B cell (primary cell): Measurements from ENCODE around the gene C1orf105. TPM values are rescaled to one million over a fixed set of nuclear protein-coding genes. Genes with fewer than 3 reads are reported as not detected.

Source experiments
- ATAC-seq: fragments of 200-7000 bp; cut with Tn5 transposase; one replicate; pipeline ENCODE4 v1.10.0; 2021; ENCODE audit warnings: low read depth, mild to moderate bottlenecking, moderate number of reproducible peaks, moderate library complexity
- CTCF ChIA-PET: fragments of 350-600 bp; sonication (Branson Sonifier 250); formaldehyde crosslinking; loops from one replicate; lab custom pipeline; 2021; ENCODE audit warnings: antibody characterized with exemption, inconsistent platforms; lab: Charles Lee
- POLR2A ChIA-PET: fragments of 350-600 bp; sonication (Branson Sonifier 250); formaldehyde crosslinking; loops from one replicate; lab custom pipeline; 2021; ENCODE audit warnings: antibody characterized with exemption; lab: Charles Lee
- DNase-seq: peaks from one replicate; pipeline ENCODE4 v3.0.0; 2013
- H2AFZ ChIP-seq: 2 replicates; pipeline ENCODE4 v1.6.1; 2012; ENCODE audit warnings: mild to moderate bottlenecking, low read depth, low read length; ENCODE audit not compliant: insufficient read depth, poor library complexity, severe bottlenecking
- H3K27ac ChIP-seq, 2 donors: 1 replicate in 1 of 2; 2 replicates in 1 of 2; pipeline ENCODE4 v1.5.1; 2012 to 2013; ENCODE audit warnings: low read length in 2 of 2, mild to moderate bottlenecking in 2 of 2, moderate library complexity in 1 of 2
- H3K27me3 ChIP-seq, 4 experiments: fragments of 200-600 bp in 1 of 4; sonication (generic) in 1 of 4; replicated peaks in 1 of 4; 1 replicate in 2 of 4; 2 replicates in 2 of 4; pipeline versions ENCODE4 v1.6.1 to v1.7.0; 2013 to 2016; ENCODE audit warnings: low read length in 3 of 4, mild to moderate bottlenecking in 2 of 4, mixed read lengths in 1 of 4, moderate library complexity in 1 of 4; ENCODE audit not compliant: insufficient read depth in 4 of 4, control insufficient read depth in 3 of 4; ENCODE audit errors: control extremely low read depth in 1 of 4
- H3K36me3 ChIP-seq, 2 experiments: replicated peaks in 1 of 2; 1 replicate in 1 of 2; 2 replicates in 1 of 2; pipeline versions ENCODE4 v1.6.1 to v1.7.1; 2013; ENCODE audit warnings: low read length in 1 of 2; ENCODE audit not compliant: insufficient read depth in 2 of 2, control insufficient read depth in 1 of 2; ENCODE audit errors: control extremely low read depth in 1 of 2, extremely low read depth in 1 of 2
- H3K4me1 ChIP-seq, 2 donors: fragments of 200-600 bp in 1 of 2; sonication (generic) in 1 of 2; 1 replicate in 1 of 2; 2 replicates in 1 of 2; pipeline versions ENCODE4 v1.5.1 to v1.6.1; 2013 to 2017; ENCODE audit warnings: low read length in 2 of 2; ENCODE audit not compliant: control insufficient read depth in 2 of 2, insufficient read depth in 2 of 2
- H3K4me2 ChIP-seq: replicated peaks from 2 replicates; pipeline ENCODE3; 2012; ENCODE audit warnings: mild to moderate bottlenecking, low read depth, low read length; ENCODE audit not compliant: poor library complexity, severe bottlenecking
- H3K4me3 ChIP-seq, 5 experiments: fragments of 200-600 bp in 1 of 5; sonication (generic) in 1 of 5; 1 replicate in 3 of 5; 2 replicates in 2 of 5; pipeline versions ENCODE4 v1.5.1 to v1.7.0; 2011 to 2016; ENCODE audit warnings: low read length in 4 of 5, mild to moderate bottlenecking in 4 of 5, low read depth in 2 of 5, control low read depth in 1 of 5, moderate library complexity in 1 of 5; ENCODE audit not compliant: insufficient read depth in 1 of 5; ENCODE audit errors: control extremely low read depth in 1 of 5, extremely low read depth in 1 of 5
- H3K79me2 ChIP-seq: fragments of 200-600 bp; sonication (generic); one replicate; pipeline ENCODE4 v1.6.0; 2016; ENCODE audit warnings: low read length; ENCODE audit not compliant: control insufficient read depth, insufficient read depth
- H3K9ac ChIP-seq: fragments of 200-600 bp; sonication (generic); 2 replicates; pipeline ENCODE4 v1.6.1; 2017; ENCODE audit warnings: mild to moderate bottlenecking, low read length, moderate library complexity
- H3K9me3 ChIP-seq, 3 donors: one replicate each; pipeline versions ENCODE4 v1.6.1 to v1.7.1; 2013; ENCODE audit warnings: low read length in 2 of 3; ENCODE audit not compliant: control insufficient read depth in 2 of 3, insufficient read depth in 1 of 3; ENCODE audit errors: control extremely low read depth in 1 of 3
- H4K20me1 ChIP-seq: 2 replicates; pipeline ENCODE4 v1.6.0; 2012; ENCODE audit warnings: mild to moderate bottlenecking, low read length; ENCODE audit not compliant: insufficient read depth, control insufficient read depth, poor library complexity, severe bottlenecking
- H3K27ac Mint-ChIP-seq: one replicate; pipeline ENCODE4 v1.8.0; 2021; ENCODE audit warnings: mixed read lengths
- H3K27me3 Mint-ChIP-seq: one replicate; pipeline ENCODE4 v1.8.0; 2021; ENCODE audit warnings: mixed read lengths
- H3K4me1 Mint-ChIP-seq: one replicate; pipeline ENCODE4 v1.8.0; 2021; ENCODE audit warnings: mixed read lengths
- H3K4me3 Mint-ChIP-seq: one replicate; pipeline ENCODE4 v1.8.0; 2021; ENCODE audit warnings: mixed read lengths
- H3K9me3 Mint-ChIP-seq: one replicate; pipeline ENCODE4 v1.8.0; 2022; ENCODE audit warnings: mixed read lengths; ENCODE audit not compliant: insufficient read depth
- EZH2 ChIP-seq: IDR thresholded peaks from 2 replicates; pipeline ENCODE4 v1.6.1; 2012; ENCODE audit warnings: borderline replicate concordance, low read depth, mild to moderate bottlenecking, moderate library complexity, low read length; ENCODE audit not compliant: insufficient read depth, poor library complexity, severe bottlenecking
- WGBS: methylation state at CpG from one replicate; pipeline ENCODE4 v1.1.5; 2013; ENCODE audit warnings: missing lambda C conversion rate; ENCODE audit not compliant: insufficient coverage; 5-methylcytosine and 5-hydroxymethylcytosine counted together
- intact Hi-C: fragments of 100-400 bp; cut with micrococcal nuclease; formaldehyde crosslinking; loops from one replicate; pipeline ENCODE4 v1.10.0; 2022
- polyA plus RNA-seq: library from polyadenylated mRNA; depleted of rRNA; stranded (reverse); fragments of >200 nt; gene quantifications from 2 replicates; pipeline ENCODE4 v1.2.3, GENCODE V29; 2012
- total RNA-seq, 2 donors: library from RNA; stranded (reverse); fragments of 120-200 nt in 1 of 2; gene quantifications; 1 replicate in 1 of 2; 2 replicates in 1 of 2; pipeline versions ENCODE4 v1.2.3 to v1.2.4, GENCODE V29; 2013 to 2022
- TF ChIP-seq, protein P1 (sequence below): fragments of 200-600 bp; IDR thresholded peaks from one replicate; pipeline ENCODE4 v1.8.0; 2022; ENCODE audit warnings: antibody characterized with exemption, mild to moderate bottlenecking

C1orf105 gene
- total and polyA plus RNA-seq, 2 donors (not counting 1 experiment from before 2014, with no cell fraction given) = not detected

DNA sequence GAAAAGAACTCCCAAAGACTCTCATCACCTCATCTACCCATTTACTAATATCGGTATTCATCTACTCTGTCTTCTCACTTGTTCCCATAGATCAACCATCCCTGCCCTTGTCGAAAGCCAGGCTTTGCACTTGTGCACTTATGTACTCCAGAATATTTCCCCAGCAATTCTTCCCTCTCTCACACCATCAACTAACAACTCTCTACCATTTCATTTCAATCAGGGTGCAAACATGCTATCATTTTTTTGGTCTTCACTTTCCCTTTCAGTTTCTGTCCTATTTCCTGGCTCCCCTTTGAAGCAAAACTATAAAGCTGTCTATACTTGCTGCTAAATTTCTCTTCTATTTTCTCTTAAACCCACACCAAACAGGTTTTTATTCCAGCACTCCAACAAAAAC, 6.7 kb downstream of the C1orf105 start:
- Histone ChIP-seq H3K27me3 (no peaks in the 10 kb centered on the region), H3K4me3 (no peak overlapping the region), H3K79me2 (peaks cover 4% of the 10 kb centered on the region), H2AFZ (peak overlapping the region; percentile 16), H3K9ac (no peak overlapping the region), H3K4me2 (peak overlapping the region; percentile 24), H3K36me3 (peaks cover 0 to 3% of the 10 kb centered on the region in 2 experiments), H3K27ac (no peak overlapping the region), H3K4me1 (peaks cover 10 to 12% of the 10 kb centered on the region in 2 donors), H3K9me3 (no peaks in the 10 kb centered on the region), H4K20me1 (no peaks in the 10 kb centered on the region)
- ChIA-PET CTCF (interaction anchor here (1.5 to 3.7 kb wide), 6 partner anchors 16 to 425 kb away, joined by 3 to 23 read pairs (median 12); no protein-coding TSS in a partner anchor), POLR2A (interaction anchor here (0.6 kb wide), 1 partner anchor 647 kb away, joined by 3 read pairs; no protein-coding TSS in a partner anchor)
- no peak for TF ChIP-seq EZH2
- TF ChIP-seq, protein P1, sequence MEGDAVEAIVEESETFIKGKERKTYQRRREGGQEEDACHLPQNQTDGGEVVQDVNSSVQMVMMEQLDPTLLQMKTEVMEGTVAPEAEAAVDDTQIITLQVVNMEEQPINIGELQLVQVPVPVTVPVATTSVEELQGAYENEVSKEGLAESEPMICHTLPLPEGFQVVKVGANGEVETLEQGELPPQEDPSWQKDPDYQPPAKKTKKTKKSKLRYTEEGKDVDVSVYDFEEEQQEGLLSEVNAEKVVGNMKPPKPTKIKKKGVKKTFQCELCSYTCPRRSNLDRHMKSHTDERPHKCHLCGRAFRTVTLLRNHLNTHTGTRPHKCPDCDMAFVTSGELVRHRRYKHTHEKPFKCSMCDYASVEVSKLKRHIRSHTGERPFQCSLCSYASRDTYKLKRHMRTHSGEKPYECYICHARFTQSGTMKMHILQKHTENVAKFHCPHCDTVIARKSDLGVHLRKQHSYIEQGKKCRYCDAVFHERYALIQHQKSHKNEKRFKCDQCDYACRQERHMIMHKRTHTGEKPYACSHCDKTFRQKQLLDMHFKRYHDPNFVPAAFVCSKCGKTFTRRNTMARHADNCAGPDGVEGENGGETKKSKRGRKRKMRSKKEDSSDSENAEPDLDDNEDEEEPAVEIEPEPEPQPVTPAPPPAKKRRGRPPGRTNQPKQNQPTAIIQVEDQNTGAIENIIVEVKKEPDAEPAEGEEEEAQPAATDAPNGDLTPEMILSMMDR = no peak
- H3K27ac Mint-ChIP-seq = no peak overlapping the region
- no peak for DNase-seq
- no peak overlapping the region for H3K4me3 Mint-ChIP-seq
- no peaks in the 10 kb centered on the region for H3K9me3 Mint-ChIP-seq
- intact Hi-C loops = no loop called here
- H3K4me1 Mint-ChIP-seq = peaks cover 13% of the 10 kb centered on the region
- no peak for ATAC-seq
- WGBS = 100% methylated on average over 2 of the region's 2 CpGs
- H3K27me3 Mint-ChIP-seq = no peaks in the 10 kb centered on the region

DNA sequence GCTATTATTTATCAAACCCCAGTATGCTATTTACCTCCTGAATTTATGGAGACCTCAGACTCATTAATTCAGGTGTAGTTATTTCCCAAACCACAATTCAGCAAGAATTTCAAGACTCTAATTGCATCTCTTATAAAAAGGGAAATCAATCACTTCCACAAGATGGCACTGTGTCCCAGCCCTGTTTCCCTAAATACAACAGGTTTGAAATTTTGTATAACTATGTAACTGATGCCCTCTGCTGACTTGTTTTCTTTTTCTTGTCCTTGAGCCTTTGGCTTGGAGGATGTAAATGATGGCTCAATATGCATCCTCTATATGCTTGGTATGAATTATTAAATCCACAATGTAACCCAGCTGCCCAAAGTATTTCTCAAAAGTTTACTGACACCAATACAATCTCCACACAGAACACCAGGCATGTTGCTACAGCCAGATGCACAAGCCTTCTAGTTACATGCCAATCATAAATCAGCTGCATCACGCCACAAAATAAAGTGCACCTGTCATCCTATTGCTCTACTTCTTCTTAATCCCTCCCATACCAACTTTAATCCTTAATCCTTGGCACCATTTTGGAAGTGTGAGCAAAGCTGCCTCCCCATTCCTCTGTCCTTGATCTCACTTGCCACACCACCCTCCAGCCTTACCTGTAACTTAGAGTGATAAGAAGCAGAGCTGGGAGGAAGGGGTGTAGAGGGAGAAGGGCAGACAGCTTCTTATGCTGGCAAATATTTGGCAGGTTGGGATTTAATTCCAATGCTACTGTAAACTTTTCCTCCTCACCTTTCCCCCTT, 9.0 kb downstream of the C1orf105 start:
- TF ChIP-seq, protein P1 = peak; percentile 71
- no peak for TF ChIP-seq EZH2
- H3K4me2 ChIP-seq = no peak overlapping the region
- intact Hi-C loops = loop anchor here (1.0 kb wide), 3 partner anchors 339 to 628 kb away; no protein-coding TSS in a partner anchor
- peak; percentile 76 for ATAC-seq
- H3K4me3 ChIP-seq = no peak overlapping the region
- peak; percentile 71 for DNase-seq
- H3K4me1 ChIP-seq = peaks cover 10 to 12% of the 10 kb centered on the region in 2 donors
- H3K4me1 Mint-ChIP-seq = peaks cover 14% of the 10 kb centered on the region
- no peak overlapping the region for H3K4me3 Mint-ChIP-seq
- no peak overlapping the region for H3K27ac ChIP-seq
- POLR2A ChIA-PET = no interaction called here
- no peaks in the 10 kb centered on the region for H3K9me3 ChIP-seq
- no peaks in the 10 kb centered on the region for H3K9me3 Mint-ChIP-seq
- no peaks in the 10 kb centered on the region for H3K27me3 Mint-ChIP-seq
- H3K36me3 ChIP-seq = peaks cover 0 to 3% of the 10 kb centered on the region in 2 experiments
- WGBS = 88% methylated on average over 1 of the region's 1 CpG
- no peak overlapping the region for H2AFZ ChIP-seq
- CTCF ChIA-PET = interaction anchor here (0.8 to 3.8 kb wide), 12 partner anchors 11 to 629 kb away, joined by 3 to 54 read pairs (median 5); no protein-coding TSS in a partner anchor
- no peak overlapping the region for H3K9ac ChIP-seq
- peaks cover 4% of the 10 kb centered on the region for H3K79me2 ChIP-seq
- H3K27ac Mint-ChIP-seq = no peak overlapping the region
- no peaks in the 10 kb centered on the region for H4K20me1 ChIP-seq
- no peaks in the 10 kb centered on the region for H3K27me3 ChIP-seq
